Measurements from ENCODE around the gene PAPOLA.

The PAPOLA gene

GRCh38 chr14:96507723-96508122 lies 5.5 kb downstream of the PAPOLA start:
- H3K9me2 ChIP-seq (replicated peaks; ENCODE audit: insufficient read depth, low read length), result no peaks in the 10 kb centered on the region
- H3K27ac ChIP-seq (ENCODE audit: low read length), result no peak overlapping the region
- peaks cover 24% of the 10 kb centered on the region for H4K20me1 ChIP-seq (ENCODE audit: insufficient read depth, low read length)
- H2AFZ ChIP-seq (ENCODE audit: low read length), result no peak overlapping the region
- H3K79me2 ChIP-seq (ENCODE audit: low read length), result peaks cover 97% of the 10 kb centered on the region
- no peaks in the 10 kb centered on the region for H3K27me3 ChIP-seq (replicated peaks; ENCODE audit: insufficient read depth, low read length)
- no peak overlapping the region for H3K4me2 ChIP-seq (ENCODE audit: low read depth, low read length)
- no peaks in the 10 kb centered on the region for H3K36me3 ChIP-seq (replicated peaks; ENCODE audit: insufficient read depth, low read length)
- DNase-seq, result no peak
- no peak overlapping the region for H3K4me3 ChIP-seq (ENCODE audit: low read length)
- H3K9ac ChIP-seq (ENCODE audit: low read length), result no peak overlapping the region
- H3K4me1 ChIP-seq (ENCODE audit: low read length), result peaks cover 3% of the 10 kb centered on the region
- TF ChIP-seq CTCF (IDR thresholded peaks at IDR 0.05; ENCODE audit: low read length), result no peak
- TF ChIP-seq EZH2phosphoT487 (IDR thresholded peaks at IDR 0.05; ENCODE audit: low read length), result no peak
- no peak for TF ChIP-seq EZH2 (optimal IDR thresholded peaks at IDR 0.05; ENCODE audit: low read depth, low read length)
- no peaks in the 10 kb centered on the region for H3K9me3 ChIP-seq (replicated peaks; ENCODE audit: insufficient read depth, low read length)
- no peaks in the 10 kb centered on the region; the same call in 1 of the 2 replicates for H3F3A ChIP-seq (ENCODE audit: insufficient read depth, low read length)

- Histone ChIP-seq H3K4me2 (ENCODE audit: low read depth, low read length) (no peak overlapping the region), H3K36me3 (replicated peaks; ENCODE audit: insufficient read depth, low read length) (no peaks in the 10 kb centered on the region), H3K9me2 (replicated peaks; ENCODE audit: insufficient read depth, low read length) (no peaks in the 10 kb centered on the region), H3K9ac (ENCODE audit: low read length) (no peak overlapping the region), H3K4me3 (ENCODE audit: low read length) (no peak overlapping the region), H3K27ac (ENCODE audit: low read length) (no peak overlapping the region), H3K79me2 (ENCODE audit: low read length) (peaks cover 97% of the 10 kb centered on the region), H4K20me1 (ENCODE audit: insufficient read depth, low read length) (peaks cover 29% of the 10 kb centered on the region), H3K27me3 (replicated peaks; ENCODE audit: insufficient read depth, low read length) (no peaks in the 10 kb centered on the region), H3K9me3 (replicated peaks; ENCODE audit: insufficient read depth, low read length) (no peaks in the 10 kb centered on the region), H3K4me1 (ENCODE audit: low read length) (peaks cover 3% of the 10 kb centered on the region), H2AFZ (ENCODE audit: low read length) (no peak overlapping the region), H3F3A (ENCODE audit: insufficient read depth, low read length) (no peaks in the 10 kb centered on the region; the same call in 1 of the 2 replicates)
- TF ChIP-seq EZH2 (optimal IDR thresholded peaks at IDR 0.05; ENCODE audit: low read depth, low read length) (no peak), EZH2phosphoT487 (IDR thresholded peaks at IDR 0.05; ENCODE audit: low read length) (no peak), CTCF (IDR thresholded peaks at IDR 0.05; ENCODE audit: low read length) (no peak)
- no peak for DNase-seq
These were observed 6.7 kb downstream of the PAPOLA start for GRCh38 chr14:96508900-96509299.

GRCh38 chr14:96509457-96510090 lies 7.4 kb downstream of the PAPOLA start:
- DNase-seq, result peak; percentile 71
- Histone ChIP-seq H3K79me2 (ENCODE audit: low read length) (peaks cover 97% of the 10 kb centered on the region), H3K9me2 (replicated peaks; ENCODE audit: insufficient read depth, low read length) (no peaks in the 10 kb centered on the region), H2AFZ (ENCODE audit: low read length) (no peak overlapping the region), H3K4me3 (ENCODE audit: low read length) (no peak overlapping the region), H3K9ac (ENCODE audit: low read length) (no peak overlapping the region), H3F3A (ENCODE audit: insufficient read depth, low read length) (no peaks in the 10 kb centered on the region; the same call in 1 of the 2 replicates), H3K4me2 (ENCODE audit: low read depth, low read length) (no peak overlapping the region), H4K20me1 (ENCODE audit: insufficient read depth, low read length) (peaks cover 32% of the 10 kb centered on the region), H3K4me1 (ENCODE audit: low read length) (peaks cover 3% of the 10 kb centered on the region), H3K27ac (ENCODE audit: low read length) (no peak overlapping the region), H3K9me3 (replicated peaks; ENCODE audit: insufficient read depth, low read length) (no peaks in the 10 kb centered on the region), H3K27me3 (replicated peaks; ENCODE audit: insufficient read depth, low read length) (no peaks in the 10 kb centered on the region), H3K36me3 (replicated peaks; ENCODE audit: insufficient read depth, low read length) (no peaks in the 10 kb centered on the region)
- no peak for TF ChIP-seq EZH2 (optimal IDR thresholded peaks at IDR 0.05; ENCODE audit: low read depth, low read length)
- TF ChIP-seq EZH2phosphoT487 (IDR thresholded peaks at IDR 0.05; ENCODE audit: low read length), result no peak
- no peak for TF ChIP-seq CTCF (IDR thresholded peaks at IDR 0.05; ENCODE audit: low read length)
